Right lobe of liver (tissue), 4 donors: ENCODE data around the gene FADS6.
"Not testable (repeated sequence)": the region's sequence is repeated elsewhere in the genome, so short reads cannot be mapped to it uniquely, and the experiment has no call there.

Experiments used
- POLR2A ChIP-seq: fragments of 450-650 bp; IDR thresholded peaks from one replicate; pipeline ENCODE4 v1.6.1; 2017; ENCODE audit warnings: antibody characterized with exemption, mild to moderate bottlenecking
- TF ChIP-seq, protein P1 (sequence below), 4 donors: fragments of 200-600 bp in 3 of 4; fragments of 450-650 bp in 1 of 4; IDR thresholded peaks; one replicate each; pipeline versions ENCODE4 v1.5.1 to v1.8.0; 2016 to 2022; ENCODE audit warnings: antibody characterized with exemption in 4 of 4, mild to moderate bottlenecking in 2 of 4
- donor health status: DM: no; HTN: no; CAD: no.
- donor health status: DM: no; HTN: no; CAD: no.
- donor health status: DM: no; HTN: yes; CAD: no.

DNA sequence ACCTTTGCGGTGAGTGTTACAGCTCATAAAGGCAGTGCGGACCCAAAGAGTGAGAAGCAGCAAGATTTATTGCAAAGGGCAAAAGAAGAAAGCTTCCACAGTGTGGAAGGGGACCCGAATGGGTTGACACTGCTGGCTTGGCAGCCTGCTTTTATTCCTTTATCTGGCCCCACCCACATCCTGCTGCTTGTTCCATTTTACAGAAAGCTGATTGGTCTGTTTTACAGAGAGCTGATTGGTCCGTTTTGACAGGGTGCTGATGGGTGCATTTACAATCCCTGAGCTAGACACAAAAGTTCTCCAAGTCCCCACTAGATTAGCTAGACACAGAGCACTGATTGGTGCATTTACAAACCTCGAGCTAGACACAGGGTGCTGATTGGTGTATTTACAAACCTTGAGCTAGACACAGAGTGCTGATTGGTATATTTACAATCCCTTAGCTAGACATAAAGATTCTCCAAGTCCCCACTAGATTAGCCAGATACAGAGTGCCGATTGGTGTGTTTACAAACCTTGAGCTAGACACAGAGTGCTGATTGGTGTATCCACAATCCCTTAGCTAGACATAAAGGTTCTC, 12.9 kb upstream of the FADS6 start:
- TF ChIP-seq, protein P1, sequence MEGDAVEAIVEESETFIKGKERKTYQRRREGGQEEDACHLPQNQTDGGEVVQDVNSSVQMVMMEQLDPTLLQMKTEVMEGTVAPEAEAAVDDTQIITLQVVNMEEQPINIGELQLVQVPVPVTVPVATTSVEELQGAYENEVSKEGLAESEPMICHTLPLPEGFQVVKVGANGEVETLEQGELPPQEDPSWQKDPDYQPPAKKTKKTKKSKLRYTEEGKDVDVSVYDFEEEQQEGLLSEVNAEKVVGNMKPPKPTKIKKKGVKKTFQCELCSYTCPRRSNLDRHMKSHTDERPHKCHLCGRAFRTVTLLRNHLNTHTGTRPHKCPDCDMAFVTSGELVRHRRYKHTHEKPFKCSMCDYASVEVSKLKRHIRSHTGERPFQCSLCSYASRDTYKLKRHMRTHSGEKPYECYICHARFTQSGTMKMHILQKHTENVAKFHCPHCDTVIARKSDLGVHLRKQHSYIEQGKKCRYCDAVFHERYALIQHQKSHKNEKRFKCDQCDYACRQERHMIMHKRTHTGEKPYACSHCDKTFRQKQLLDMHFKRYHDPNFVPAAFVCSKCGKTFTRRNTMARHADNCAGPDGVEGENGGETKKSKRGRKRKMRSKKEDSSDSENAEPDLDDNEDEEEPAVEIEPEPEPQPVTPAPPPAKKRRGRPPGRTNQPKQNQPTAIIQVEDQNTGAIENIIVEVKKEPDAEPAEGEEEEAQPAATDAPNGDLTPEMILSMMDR (IDR thresholded peaks at IDR 0.05), result not testable (repeated sequence)
- TF ChIP-seq POLR2A, result not testable (repeated sequence)
